ENCODE data around the gene POLR3B.

POLR3B gene

DNA sequence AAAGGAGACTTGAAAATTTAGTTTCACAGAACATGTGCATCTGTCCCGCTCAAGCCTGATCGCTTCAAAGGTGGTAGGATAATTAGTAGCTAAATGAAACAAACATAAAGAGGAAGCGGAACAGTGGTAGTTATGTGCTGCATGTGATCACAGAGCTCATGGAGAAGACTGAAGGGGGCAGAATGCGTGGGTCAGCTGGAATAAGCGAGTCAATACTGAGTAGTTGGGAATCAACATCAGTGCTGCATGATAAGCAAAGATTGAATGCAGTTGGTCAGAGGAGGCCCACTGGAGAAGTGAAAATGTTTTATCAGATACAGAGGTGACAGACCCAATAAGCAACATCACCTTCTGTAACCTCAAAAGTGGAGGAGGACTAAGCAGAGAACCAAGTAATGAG, 130.1 kb downstream of the POLR3B start:
- H3K4me1 Mint-ChIP-seq (ENCODE audit: low read depth) = peaks cover 5% of the 10 kb centered on the region
- H3K27ac Mint-ChIP-seq = no peak overlapping the region
- no peaks in the 10 kb centered on the region for H3K9me3 Mint-ChIP-seq
- intact Hi-C loops (cut with micrococcal nuclease) = no loop called here
- H3K4me3 Mint-ChIP-seq = no peak overlapping the region
- H3K36me3 Mint-ChIP-seq (ENCODE audit: low read depth) = peaks cover 12% of the 10 kb centered on the region
- no peaks in the 10 kb centered on the region for H3K27me3 Mint-ChIP-seq

DNA sequence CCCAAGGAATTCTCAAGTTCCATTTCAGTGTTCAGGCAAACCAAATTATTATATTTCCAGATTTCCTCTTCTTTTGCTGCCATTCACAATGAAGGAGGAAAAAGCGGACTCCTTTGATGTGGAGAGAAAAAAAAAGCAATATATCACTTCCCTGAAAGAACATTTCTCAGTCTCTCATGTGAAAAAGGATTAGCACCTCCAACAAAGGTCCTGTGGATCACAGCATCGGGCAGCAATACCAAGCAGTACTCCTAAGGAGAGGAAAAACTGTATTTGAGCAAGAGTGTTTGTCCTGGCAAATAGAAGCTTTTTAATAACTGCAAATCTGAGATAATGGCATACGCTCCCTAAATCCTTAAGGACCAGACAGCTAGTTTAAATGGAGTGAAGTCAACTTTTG, 131.3 kb downstream of the POLR3B start:
- Mint-ChIP-seq H3K4me3 (no peak overlapping the region), H3K27me3 (no peaks in the 10 kb centered on the region), H3K9me3 (no peaks in the 10 kb centered on the region), H3K4me1 (ENCODE audit: low read depth) (peaks cover 5% of the 10 kb centered on the region), H3K27ac (no peak overlapping the region), H3K36me3 (ENCODE audit: low read depth) (peaks cover 10% of the 10 kb centered on the region)
- intact Hi-C loops (cut with micrococcal nuclease) = no loop called here

DNA sequence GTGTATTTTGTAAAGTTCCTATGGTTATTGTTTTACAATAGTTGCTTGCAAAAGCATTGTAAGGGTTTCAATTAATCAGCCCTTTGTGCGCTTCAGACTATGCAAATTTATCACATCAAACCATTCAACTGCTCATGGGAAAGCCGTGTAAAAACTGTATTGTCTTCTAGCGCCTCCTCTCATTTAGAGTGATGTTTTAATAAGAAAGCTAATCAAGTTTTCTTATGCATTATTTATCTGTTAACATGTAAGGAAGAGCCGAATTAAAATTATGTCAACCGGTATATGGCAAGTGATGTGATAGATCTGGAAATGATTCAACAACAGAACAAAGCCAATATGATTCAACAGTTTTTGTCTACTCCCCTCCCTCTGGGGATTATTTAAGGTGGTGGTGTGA, 132.7 kb downstream of the POLR3B start:
- H3K36me3 Mint-ChIP-seq (ENCODE audit: low read depth) = no peaks in the 10 kb centered on the region
- intact Hi-C loops (cut with micrococcal nuclease) = no loop called here
- no peak overlapping the region for H3K4me3 Mint-ChIP-seq
- H3K27me3 Mint-ChIP-seq = no peaks in the 10 kb centered on the region
- no peaks in the 10 kb centered on the region for H3K9me3 Mint-ChIP-seq
- H3K27ac Mint-ChIP-seq = no peak overlapping the region
- peaks cover 5% of the 10 kb centered on the region for H3K4me1 Mint-ChIP-seq (ENCODE audit: low read depth)

DNA sequence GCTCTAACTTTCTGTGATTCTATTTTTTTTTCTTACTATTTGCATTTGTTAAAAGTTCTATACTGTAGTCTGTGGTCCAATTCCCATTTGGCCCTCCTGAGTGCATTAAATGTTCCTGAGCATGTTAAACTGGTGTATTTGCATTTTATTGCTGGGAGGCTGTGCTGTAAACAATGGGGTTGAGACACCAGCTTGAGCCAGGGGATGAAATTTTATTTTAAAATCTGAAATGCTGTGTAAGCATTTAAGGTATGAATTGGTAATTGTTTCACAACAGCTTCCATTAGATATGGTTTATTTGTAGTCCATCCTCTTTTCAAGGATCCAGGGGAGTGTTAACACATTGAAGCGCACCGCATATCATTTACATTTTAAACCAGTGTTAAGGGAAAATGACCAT, 135.3 kb downstream of the POLR3B start:
- Mint-ChIP-seq H3K27ac (no peak overlapping the region), H3K4me1 (ENCODE audit: low read depth) (no peaks in the 10 kb centered on the region), H3K9me3 (no peaks in the 10 kb centered on the region), H3K36me3 (ENCODE audit: low read depth) (peaks cover 9% of the 10 kb centered on the region), H3K27me3 (no peaks in the 10 kb centered on the region), H3K4me3 (no peak overlapping the region)
- intact Hi-C loops (cut with micrococcal nuclease) = no loop called here

DNA sequence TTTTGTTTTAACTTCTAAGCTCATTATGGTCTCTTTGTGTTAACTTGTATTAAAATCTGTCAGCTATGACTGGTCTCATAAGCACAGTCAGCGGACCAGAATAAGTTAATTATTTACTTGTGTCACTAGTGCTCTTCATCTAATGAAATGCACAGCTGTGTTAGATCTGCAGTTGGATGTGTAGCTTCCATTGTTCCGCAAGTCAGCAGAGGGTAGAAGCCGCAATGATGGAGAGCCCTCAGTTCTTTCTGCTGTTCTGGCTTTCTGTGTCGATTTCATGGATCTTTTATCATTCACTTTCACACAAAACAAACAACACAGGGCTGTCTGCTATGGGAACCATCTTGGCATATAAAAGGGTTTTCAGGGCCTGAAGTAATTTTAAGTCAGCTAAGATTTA, 136.0 kb downstream of the POLR3B start:
- no peaks in the 10 kb centered on the region for H3K9me3 Mint-ChIP-seq
- peaks cover 15% of the 10 kb centered on the region for H3K36me3 Mint-ChIP-seq (ENCODE audit: low read depth)
- no peak overlapping the region for H3K27ac Mint-ChIP-seq
- no peaks in the 10 kb centered on the region for H3K27me3 Mint-ChIP-seq
- H3K4me1 Mint-ChIP-seq (ENCODE audit: low read depth) = no peaks in the 10 kb centered on the region
- intact Hi-C loops (cut with micrococcal nuclease) = no loop called here
- H3K4me3 Mint-ChIP-seq = no peak overlapping the region

DNA sequence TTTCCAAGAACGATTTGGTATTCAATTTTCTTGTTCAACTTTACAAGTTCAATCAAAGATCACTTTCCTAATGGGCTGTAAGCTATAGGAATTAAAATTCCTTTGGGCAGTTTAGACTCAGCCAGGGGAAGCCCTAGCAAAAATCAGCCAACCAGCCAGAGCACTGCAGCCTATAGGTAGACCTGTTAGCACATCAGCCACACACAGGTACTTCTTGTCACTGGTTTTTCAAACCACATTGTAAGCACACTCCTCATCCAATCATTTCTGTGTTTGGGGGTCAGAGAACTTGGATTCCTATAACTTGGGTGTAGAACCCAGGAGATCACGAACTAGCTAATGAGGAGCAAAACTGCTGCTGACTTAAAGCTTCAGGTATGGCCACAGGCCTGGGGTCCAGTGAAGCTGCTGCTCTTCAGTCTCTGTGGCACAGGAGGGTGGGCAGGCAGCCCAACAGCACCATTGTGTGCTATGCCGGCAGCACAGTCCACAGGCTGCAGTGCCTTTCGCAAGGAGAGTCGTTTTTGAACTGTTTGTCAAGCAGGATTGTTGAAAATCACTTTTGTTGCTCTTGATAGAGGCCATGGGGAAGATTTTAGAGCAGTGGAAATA, 137.9 kb downstream of the POLR3B start:
- H3K27ac Mint-ChIP-seq = no peak overlapping the region

DNA sequence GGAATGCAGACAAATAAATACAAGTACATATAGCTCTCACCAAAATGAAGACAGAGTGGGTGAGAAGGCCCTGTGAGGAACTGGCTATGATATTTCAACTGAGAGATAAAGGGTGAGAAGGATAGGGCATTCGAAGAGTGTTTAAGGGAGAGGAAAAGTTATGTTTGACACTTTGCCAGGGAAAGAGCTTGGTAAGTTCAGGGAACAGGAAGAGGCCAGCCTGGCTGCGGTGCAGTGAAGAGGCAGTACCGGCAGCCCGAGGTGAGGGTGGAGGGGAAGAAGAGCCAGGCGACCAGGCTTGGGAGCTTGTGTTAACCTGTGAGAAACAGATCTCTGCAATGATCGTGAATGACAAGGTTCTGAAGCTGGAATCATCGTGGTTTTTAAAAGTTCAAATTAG, 140.5 kb downstream of the POLR3B start:
- intact Hi-C loops (cut with micrococcal nuclease) = no loop called here
- Mint-ChIP-seq H3K9me3 (no peaks in the 10 kb centered on the region), H3K4me3 (no peak overlapping the region), H3K4me1 (ENCODE audit: low read depth) (no peaks in the 10 kb centered on the region), H3K27ac (no peak overlapping the region), H3K27me3 (no peaks in the 10 kb centered on the region), H3K36me3 (ENCODE audit: low read depth) (peaks cover 53% of the 10 kb centered on the region)

More for the DNA sequence above, 137.9 kb downstream of the POLR3B start:
- intact Hi-C loops (cut with micrococcal nuclease) = no loop called here
- no peaks in the 10 kb centered on the region for H3K27me3 Mint-ChIP-seq
- H3K36me3 Mint-ChIP-seq (ENCODE audit: low read depth) = peaks cover 32% of the 10 kb centered on the region
- H3K4me3 Mint-ChIP-seq = no peak overlapping the region
- no peaks in the 10 kb centered on the region for H3K9me3 Mint-ChIP-seq
- H3K4me1 Mint-ChIP-seq (ENCODE audit: low read depth) = no peaks in the 10 kb centered on the region

DNA sequence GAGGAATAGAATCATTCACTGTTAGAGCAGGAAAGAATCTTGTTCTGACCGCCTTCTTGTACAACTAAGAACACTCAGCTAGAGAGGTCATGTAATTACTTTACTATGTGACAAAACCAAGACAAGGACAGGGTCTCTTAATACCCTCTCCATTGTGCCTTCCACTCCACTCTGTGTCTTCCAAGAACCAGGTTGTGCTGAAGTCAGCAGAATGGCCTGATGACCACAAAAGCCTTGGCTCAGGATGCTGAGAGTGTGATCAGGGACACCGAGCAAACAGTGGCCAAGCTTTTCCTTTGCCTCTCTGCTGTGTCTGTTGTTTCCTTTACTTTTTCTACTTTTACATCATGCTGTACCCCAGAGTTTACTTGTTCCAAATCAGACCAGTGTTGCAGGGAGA, 142.1 kb downstream of the POLR3B start:
- intact Hi-C loops (cut with micrococcal nuclease) = no loop called here
- peaks cover 63% of the 10 kb centered on the region for H3K36me3 Mint-ChIP-seq (ENCODE audit: low read depth)
- no peak overlapping the region for H3K4me3 Mint-ChIP-seq

DNA sequence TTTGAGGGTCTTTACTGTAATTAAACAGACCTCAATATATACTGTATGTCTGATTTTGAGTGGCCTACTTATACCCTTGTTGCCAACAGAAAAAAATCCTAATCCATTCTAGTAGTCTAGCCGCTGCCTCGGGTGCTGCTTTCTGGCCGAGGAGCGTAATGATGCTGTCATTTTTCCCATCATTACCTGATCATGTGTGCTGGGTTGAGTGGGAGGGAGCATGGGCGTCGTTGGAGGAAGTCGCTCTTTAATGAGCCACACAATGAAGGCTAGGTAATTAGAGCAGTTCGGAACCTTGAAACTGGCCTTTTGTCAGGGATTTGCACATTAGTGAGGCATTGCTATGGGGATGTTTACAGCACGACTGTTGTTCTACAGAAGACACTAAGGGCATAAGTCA, 149.1 kb downstream of the POLR3B start:
- Mint-ChIP-seq H3K36me3 (ENCODE audit: low read depth) (peaks cover 82% of the 10 kb centered on the region), H3K9me3 (no peaks in the 10 kb centered on the region), H3K4me3 (no peak overlapping the region), H3K27ac (no peak overlapping the region), H3K27me3 (no peaks in the 10 kb centered on the region), H3K4me1 (ENCODE audit: low read depth) (no peaks in the 10 kb centered on the region)
- intact Hi-C loops (cut with micrococcal nuclease) = no loop called here

More for the DNA sequence above, 142.1 kb downstream of the POLR3B start:
- no peaks in the 10 kb centered on the region for H3K27me3 Mint-ChIP-seq
- no peak overlapping the region for H3K27ac Mint-ChIP-seq
- no peaks in the 10 kb centered on the region for H3K4me1 Mint-ChIP-seq (ENCODE audit: low read depth)
- H3K9me3 Mint-ChIP-seq = no peaks in the 10 kb centered on the region

DNA sequence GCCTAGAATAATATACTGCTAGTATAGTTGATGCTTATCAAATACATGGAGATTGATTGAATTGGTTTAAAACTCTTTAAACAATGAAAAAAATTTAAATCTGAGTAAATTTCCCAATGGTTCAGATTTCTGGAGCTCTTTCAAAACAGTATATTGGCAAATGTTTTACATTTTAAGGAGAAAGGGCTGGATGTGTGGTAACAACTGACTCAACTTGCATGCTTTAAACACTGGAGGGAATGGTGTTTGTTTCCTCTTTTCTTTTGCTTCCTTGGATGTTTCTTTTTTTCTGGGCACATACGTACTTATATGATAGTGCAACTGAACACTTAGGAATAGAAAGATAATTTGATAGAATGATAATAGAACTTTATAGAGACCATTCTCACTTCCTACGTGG, 151.4 kb downstream of the POLR3B start:
- peaks cover 9% of the 10 kb centered on the region for H3K9me3 Mint-ChIP-seq
- no peaks in the 10 kb centered on the region for H3K4me1 Mint-ChIP-seq (ENCODE audit: low read depth)
- no peaks in the 10 kb centered on the region for H3K27me3 Mint-ChIP-seq
- H3K27ac Mint-ChIP-seq = no peak overlapping the region
- intact Hi-C loops (cut with micrococcal nuclease) = no loop called here
- H3K36me3 Mint-ChIP-seq (ENCODE audit: low read depth) = peaks cover 66% of the 10 kb centered on the region
- H3K4me3 Mint-ChIP-seq = no peak overlapping the region

DNA sequence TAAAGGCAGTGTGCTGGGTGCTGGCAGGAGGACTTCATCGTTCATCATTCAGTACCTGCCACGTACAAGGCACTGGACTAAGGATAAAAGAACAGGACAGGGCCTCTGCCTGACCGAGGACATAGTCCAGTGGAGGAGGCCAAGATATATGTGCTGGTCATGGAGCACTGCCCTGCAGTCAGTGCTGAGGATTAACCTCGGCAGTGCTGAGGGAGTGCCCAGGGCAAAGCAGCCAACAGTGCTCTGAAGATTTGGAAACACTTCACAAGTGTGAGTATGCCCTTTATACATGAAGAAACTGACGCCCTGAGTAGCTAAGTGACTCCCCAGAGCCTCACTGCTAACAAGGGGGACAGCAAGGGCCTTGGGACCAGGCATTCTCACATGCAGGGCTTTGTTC, 153.8 kb downstream of the POLR3B start:
- Mint-ChIP-seq H3K4me3 (no peak overlapping the region), H3K9me3 (peaks cover 9% of the 10 kb centered on the region), H3K27ac (no peak overlapping the region), H3K27me3 (no peaks in the 10 kb centered on the region), H3K4me1 (ENCODE audit: low read depth) (no peaks in the 10 kb centered on the region), H3K36me3 (ENCODE audit: low read depth) (peaks cover 45% of the 10 kb centered on the region)
- intact Hi-C loops (cut with micrococcal nuclease) = no loop called here

DNA sequence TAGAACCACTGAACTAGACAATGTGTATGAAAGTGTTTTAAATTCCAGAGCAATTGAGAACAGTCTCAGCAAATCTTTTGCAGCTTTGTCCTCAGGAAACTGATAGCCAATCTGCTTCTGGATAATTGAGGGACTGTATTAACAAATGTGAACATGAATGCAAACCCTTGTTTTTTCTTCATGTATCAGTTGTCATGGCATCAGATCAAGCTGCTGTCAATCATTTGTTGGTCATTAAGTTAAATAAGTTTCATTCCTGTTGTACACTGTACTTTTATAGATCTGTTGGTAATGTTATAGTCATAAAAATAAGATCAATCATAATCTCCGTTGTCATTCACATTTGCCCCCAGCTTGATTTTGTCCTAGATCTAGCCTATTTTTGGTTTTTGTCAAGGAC, 159.8 kb downstream of the POLR3B start:
- Mint-ChIP-seq H3K4me1 (ENCODE audit: low read depth) (no peaks in the 10 kb centered on the region), H3K4me3 (no peak overlapping the region), H3K27ac (no peak overlapping the region), H3K27me3 (peaks cover 2% of the 10 kb centered on the region), H3K9me3 (peaks cover 9% of the 10 kb centered on the region), H3K36me3 (ENCODE audit: low read depth) (no peaks in the 10 kb centered on the region)
- intact Hi-C loops (cut with micrococcal nuclease) = no loop called here

DNA sequence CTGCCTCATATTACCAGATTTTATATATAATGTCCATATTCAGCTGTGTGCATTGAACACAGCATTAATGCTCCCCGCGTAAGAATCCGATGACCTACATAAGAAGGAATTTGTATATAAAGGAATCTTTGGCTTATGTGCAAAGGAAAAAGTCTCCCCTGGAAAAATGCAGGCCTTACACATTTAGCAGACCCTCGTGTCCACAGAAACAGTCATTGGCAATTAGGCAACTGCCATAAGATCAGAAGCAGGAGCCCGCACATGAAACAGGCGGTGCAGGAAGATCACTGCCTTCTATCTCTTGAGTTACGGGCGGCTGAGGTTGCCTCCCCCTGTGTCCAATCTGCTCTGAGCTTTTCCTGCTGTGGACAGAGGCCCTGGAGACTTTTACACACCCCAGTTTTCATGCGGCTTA, 162.1 kb downstream of the POLR3B start:
- Mint-ChIP-seq H3K4me1 (ENCODE audit: low read depth) (no peaks in the 10 kb centered on the region), H3K27me3 (peaks cover 3% of the 10 kb centered on the region), H3K27ac (no peak overlapping the region), H3K4me3 (no peak overlapping the region), H3K36me3 (ENCODE audit: low read depth) (no peaks in the 10 kb centered on the region), H3K9me3 (no peaks in the 10 kb centered on the region)
- intact Hi-C loops (cut with micrococcal nuclease) = no loop called here

DNA sequence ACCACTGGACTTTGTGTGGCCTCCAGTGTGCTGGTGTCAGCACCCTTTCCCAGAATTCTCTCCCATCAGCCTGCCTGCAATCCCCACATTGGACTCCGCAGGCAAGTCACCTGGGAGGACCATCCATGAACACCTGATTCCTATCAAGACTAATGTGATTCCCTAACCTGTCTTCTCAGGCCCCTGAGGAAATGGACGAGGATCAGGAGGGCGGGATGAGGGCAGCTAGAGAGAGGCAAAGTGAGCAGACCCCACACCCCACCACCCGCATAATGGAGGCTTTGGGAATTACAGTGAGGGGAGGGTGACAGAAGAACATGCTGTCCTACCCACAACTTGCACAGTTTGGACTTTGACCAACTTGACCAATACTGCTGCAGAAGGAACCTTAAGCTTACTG, 164.4 kb downstream of the POLR3B start:
- Mint-ChIP-seq H3K4me1 (ENCODE audit: low read depth) (no peaks in the 10 kb centered on the region), H3K36me3 (ENCODE audit: low read depth) (no peaks in the 10 kb centered on the region), H3K27ac (no peak overlapping the region), H3K4me3 (no peak overlapping the region), H3K27me3 (peaks cover 3% of the 10 kb centered on the region), H3K9me3 (no peaks in the 10 kb centered on the region)
- intact Hi-C loops (cut with micrococcal nuclease) = no loop called here

DNA sequence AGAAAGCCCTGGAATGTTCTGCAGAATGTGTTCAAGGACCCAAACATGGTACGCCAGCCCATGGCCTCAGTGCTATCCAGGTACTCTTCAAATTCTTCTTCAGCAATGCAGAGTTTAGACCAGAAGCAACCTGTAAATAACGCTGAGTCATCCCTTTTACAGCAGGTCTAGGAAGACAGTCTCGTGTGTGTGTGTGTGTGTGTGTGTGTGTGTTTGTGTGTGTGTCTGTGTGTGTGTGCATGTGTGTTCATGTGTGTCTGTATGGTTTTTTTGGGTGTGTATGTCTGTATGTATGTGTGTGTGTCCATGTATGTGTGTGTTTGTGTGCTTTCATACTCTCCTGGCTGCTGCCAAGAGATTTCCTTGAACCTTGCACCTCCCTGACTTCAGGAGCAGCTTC, 165.2 kb downstream of the POLR3B start:
- Mint-ChIP-seq H3K4me1 (ENCODE audit: low read depth) (no peaks in the 10 kb centered on the region), H3K9me3 (no peaks in the 10 kb centered on the region), H3K36me3 (ENCODE audit: low read depth) (no peaks in the 10 kb centered on the region), H3K4me3 (no peak overlapping the region), H3K27ac (no peak overlapping the region), H3K27me3 (peaks cover 3% of the 10 kb centered on the region)
- intact Hi-C loops (cut with micrococcal nuclease) = no loop called here
